Heart left ventricle (tissue), 13 donors: ENCODE results near the gene TMEM167A.

Experiments
- POLR2A ChIP-seq, 2 donors: fragments of 450-650 bp; IDR thresholded peaks; one replicate each; pipeline ENCODE4 v1.6.1; 2017; ENCODE audit warnings: antibody characterized with exemption in 2 of 2, mild to moderate bottlenecking in 2 of 2, moderate library complexity in 2 of 2
- TF ChIP-seq, protein P1 (sequence below), 12 donors: fragments of 200-600 bp; sonication (generic) in 4 of 12; IDR thresholded peaks; one replicate each; pipeline versions ENCODE4 v1.5.0 to v1.8.0; 2018 to 2022; ENCODE audit warnings: antibody characterized with exemption in 12 of 12, mild to moderate bottlenecking in 5 of 12
- donor health status: ischemic (EF 13 %, LVEDD 7.1; RV severe dilation, severe dysfunction).
- donor health status: DM: no; HTN: yes; CAD: no.
- donor health status: DM: no; HTN: no; CAD: no.
- donor health status: ischemic (EF 25% LVEDD 6.9; RV normal size, moderate dysfunction).
- donor health status: ischemic (EF 25% LVEDD 5.7; RV mildly dilated, moderate dysfunction).
- donor health status: ischemic (EF 35%, LVEDD 5.7; RV mildly dilated, moderate dysfunction).
- donor health status: nonischemic (EF 11% LVEDD 7.7; RV severe dilation, severe dysfunction).
- donor health status: DM: yes; HTN: yes; CAD: no.
- donor health status: PGD.
- donor health status: ischemic (EF 29% LVEDD 5.4; RV normal size, mild dysfunction).
- donor health status: nonischemic (EF 23%, LVEDD 6.1; RV moderate dilation, normal function).

DNA sequence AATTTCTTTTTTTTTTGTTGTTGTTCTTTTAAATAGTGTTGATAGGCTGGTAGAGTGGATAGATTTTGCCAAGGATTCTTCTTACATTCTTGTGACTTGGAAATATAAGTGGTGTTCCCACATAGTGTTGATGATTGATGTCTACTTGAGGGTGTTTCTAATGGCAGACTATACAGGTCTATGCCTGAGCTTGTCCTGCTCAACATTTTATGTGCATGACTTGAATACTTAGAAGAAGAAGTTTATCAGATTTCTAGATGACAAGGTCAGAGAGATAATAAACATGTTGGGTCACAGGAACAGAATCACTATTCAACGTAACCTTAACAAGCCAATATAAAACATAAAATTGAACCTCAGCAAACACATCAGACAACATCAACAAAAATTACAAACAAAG lies 24.3 kb upstream of the TMEM167A start:
- no peak for TF ChIP-seq POLR2A (IDR thresholded peaks at IDR 0.05)
- TF ChIP-seq, protein P1, sequence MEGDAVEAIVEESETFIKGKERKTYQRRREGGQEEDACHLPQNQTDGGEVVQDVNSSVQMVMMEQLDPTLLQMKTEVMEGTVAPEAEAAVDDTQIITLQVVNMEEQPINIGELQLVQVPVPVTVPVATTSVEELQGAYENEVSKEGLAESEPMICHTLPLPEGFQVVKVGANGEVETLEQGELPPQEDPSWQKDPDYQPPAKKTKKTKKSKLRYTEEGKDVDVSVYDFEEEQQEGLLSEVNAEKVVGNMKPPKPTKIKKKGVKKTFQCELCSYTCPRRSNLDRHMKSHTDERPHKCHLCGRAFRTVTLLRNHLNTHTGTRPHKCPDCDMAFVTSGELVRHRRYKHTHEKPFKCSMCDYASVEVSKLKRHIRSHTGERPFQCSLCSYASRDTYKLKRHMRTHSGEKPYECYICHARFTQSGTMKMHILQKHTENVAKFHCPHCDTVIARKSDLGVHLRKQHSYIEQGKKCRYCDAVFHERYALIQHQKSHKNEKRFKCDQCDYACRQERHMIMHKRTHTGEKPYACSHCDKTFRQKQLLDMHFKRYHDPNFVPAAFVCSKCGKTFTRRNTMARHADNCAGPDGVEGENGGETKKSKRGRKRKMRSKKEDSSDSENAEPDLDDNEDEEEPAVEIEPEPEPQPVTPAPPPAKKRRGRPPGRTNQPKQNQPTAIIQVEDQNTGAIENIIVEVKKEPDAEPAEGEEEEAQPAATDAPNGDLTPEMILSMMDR (IDR thresholded peaks at IDR 0.05), result no peak
